A549 treated with Hydrocortisone at 1 μM for 4 hours (cell line): ENCODE results near the gene MYOC. TPM values are rescaled to one million over a fixed set of nuclear protein-coding genes. Genes with fewer than 3 reads are reported as not detected.

Experiments
- total RNA-seq: library from RNA; stranded (reverse); fragments of 200-300 nt; extraction: Qiagen RNA extraction; gene quantifications from 5 replicates; pipeline ENCODE4 v1.2.3, GENCODE V29; 2022

MYOC gene
- total RNA-seq = not detected in 5 replicates

DNA sequence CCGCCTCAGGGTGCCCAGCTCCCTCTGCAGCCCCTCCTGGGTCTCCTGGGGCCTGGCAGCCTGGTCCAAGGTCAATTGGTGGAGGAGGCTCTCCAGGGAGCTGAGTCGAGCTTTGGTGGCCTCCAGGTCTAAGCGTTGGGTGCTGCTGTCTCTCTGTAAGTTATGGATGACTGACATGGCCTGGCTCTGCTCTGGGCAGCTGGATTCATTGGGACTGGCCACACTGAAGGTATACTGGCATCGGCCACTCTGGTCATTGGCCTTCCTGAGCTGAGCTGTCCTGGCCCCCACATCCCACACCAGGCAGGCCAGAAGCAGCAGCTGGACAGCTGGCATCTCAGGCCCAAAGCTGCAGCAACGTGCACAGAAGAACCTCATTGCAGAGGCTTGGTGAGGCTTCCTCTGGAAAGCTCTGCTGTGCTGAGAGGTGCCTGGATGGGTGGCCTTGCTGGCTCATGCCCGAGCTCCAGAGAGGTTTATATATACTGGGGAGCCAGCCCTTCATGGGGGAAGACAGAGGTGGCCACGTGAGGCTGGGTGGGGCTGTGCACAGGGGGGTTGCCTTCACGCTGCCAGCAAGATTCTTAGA is at the start of gene MYOC:
Gene MYOC, minus strand, starts transcription at position 455 of the 589 bp plus-strand sequence. Its CDS starts 77 bp downstream, at position 378.

GRCh38 chr1:171622152-171622462 is 30.4 kb downstream of the MYOC start, which contains the start of gene MYOCOS:
Gene MYOCOS, plus strand, starts transcription at chr1:171622243. Its CDS starts 1,641 bp downstream, at chr1:171623884.

Other genes with a start within 250 kb of the MYOC start
- 58.5 to 90.6 TPM (median 71.0 TPM) in 5 replicates for gene PRRC2C, start 167.2 kb downstream of the MYOC start, total RNA-seq
- not detected in 5 replicates for gene MYOCOS, start 30.4 kb downstream of the MYOC start, total RNA-seq
- gene VAMP4, start 89.4 kb upstream of the MYOC start, total RNA-seq = 3.6 to 4.2 TPM (median 4.0 TPM) in 5 replicates
- 40.7 to 45.3 TPM (median 42.6 TPM) in 5 replicates for gene METTL13, start 129.0 kb upstream of the MYOC start, total RNA-seq
- 0.40 to 0.80 TPM (median 0.75 TPM) in 5 replicates for gene DNM3, start 188.8 kb upstream of the MYOC start, total RNA-seq